HepG2 (cell line): Measurements from ENCODE around the gene SAP25. TPM values are rescaled to one million over a fixed set of nuclear protein-coding genes. Genes with fewer than 3 reads are reported as not detected.

Experiments
- ATAC-seq: fragments of 200-7000 bp; cut with Tn5 transposase; 3 replicates; pipeline ENCODE4 v1.9.1; 2020; ENCODE audit warnings: mild to moderate bottlenecking, moderate library complexity
- BruUV-seq: library from RNA; stranded (reverse); fragments of 400-500 nt; replicated peaks from 2 replicates; lab custom pipeline; 2021; lab: Mats Ljungman, UMichigan
- CTCF ChIA-PET: fragments of 300-600 bp; formaldehyde crosslinking; extraction: SDS; loops from one replicate; lab custom pipeline; 2021; ENCODE audit warnings: low total read pairs, inconsistent platforms, low intra/inter-chr PET ratio; lab: Yijun Ruan, JAX
- POLR2A ChIA-PET: fragments of 350-600 bp; sonication (Branson Sonifier 250); formaldehyde crosslinking; loops from one replicate; lab custom pipeline; 2020; ENCODE audit warnings: antibody characterized with exemption, inconsistent platforms; lab: Yijun Ruan, JAX
- DNase-seq: peaks from one replicate; pipeline ENCODE4 v3.0.0-alpha.2; 2015; ENCODE audit warnings: low spot score
- FAIRE-seq: peaks from 3 replicates; lab custom pipeline; 2011; peaks lifted over from hg19 to GRCh38; lab: Jason Lieb, UNC
- H2AFZ ChIP-seq: one replicate; pipeline ENCODE4 v1.6.1; 2011; ENCODE audit warnings: low read length, inconsistent platforms
- H3K27ac ChIP-seq: fragments of 300-600 bp; 3 replicates; pipeline ENCODE4 v1.8.0; 2011; ENCODE audit warnings: mixed run types, mild to moderate bottlenecking, mixed read lengths, low read length, inconsistent platforms; ENCODE audit not compliant: insufficient read depth; ENCODE audit errors: extremely low read length
- H3K27me3 ChIP-seq, 2 experiments: fragments of 200-600 bp in 1 of 2; 2 replicates in 1 of 2; 3 replicates in 1 of 2; pipeline versions ENCODE4 v1.6.0 to v1.8.0; 2011; ENCODE audit warnings: low read length in 2 of 2, mild to moderate bottlenecking in 2 of 2, moderate library complexity in 2 of 2, inconsistent platforms in 1 of 2; ENCODE audit not compliant: insufficient read depth in 2 of 2, control insufficient read depth in 1 of 2
- H3K36me3 ChIP-seq, 2 experiments: fragments of 200-600 bp in 1 of 2; replicated peaks in 1 of 2; 2 replicates in 1 of 2; 3 replicates in 1 of 2; pipeline versions ENCODE4 v1.5.1 to v1.8.0; 2011; ENCODE audit warnings: low read length in 2 of 2, inconsistent platforms in 1 of 2; ENCODE audit not compliant: insufficient read depth in 2 of 2, control insufficient read depth in 1 of 2
- H3K4me1 ChIP-seq: 2 replicates; pipeline ENCODE4 v1.5.1; 2012; ENCODE audit warnings: low read length, inconsistent platforms; ENCODE audit not compliant: insufficient read depth
- H3K4me2 ChIP-seq: 2 replicates; pipeline ENCODE4 v1.6.0; 2011; ENCODE audit warnings: low read depth, low read length, inconsistent platforms
- H3K4me3 ChIP-seq, 3 experiments: fragments of 200-600 bp in 1 of 3; sonication (generic), shearing (Covaris generic) in 1 of 3; replicated peaks in 1 of 3; 2 replicates each; pipeline ENCODE4 v1.5.1; 2011 to 2016; ENCODE audit warnings: low read length in 3 of 3, inconsistent platforms in 2 of 3, low read depth in 2 of 3, mild to moderate bottlenecking in 2 of 3, control low read depth in 1 of 3, mixed read lengths in 1 of 3; ENCODE audit not compliant: insufficient read depth in 1 of 3
- H3K79me2 ChIP-seq: one replicate; pipeline ENCODE4 v1.6.1; 2011; ENCODE audit warnings: low read length, inconsistent platforms; ENCODE audit not compliant: insufficient read depth
- H3K9ac ChIP-seq: 2 replicates; pipeline ENCODE4 v1.6.0; 2011; ENCODE audit warnings: mild to moderate bottlenecking, low read depth, low read length, inconsistent platforms; ENCODE audit not compliant: insufficient read depth
- H3K9me3 ChIP-seq: 2 replicates; pipeline ENCODE4 v1.5.1; 2012; ENCODE audit warnings: mild to moderate bottlenecking, low read length
- H4K20me1 ChIP-seq: 2 replicates; pipeline ENCODE4 v1.6.0; 2011; ENCODE audit warnings: inconsistent platforms, mild to moderate bottlenecking, low read length, moderate library complexity; ENCODE audit not compliant: insufficient read depth
- PHF5A ChIP-seq: IDR thresholded peaks from one replicate; pipeline ENCODE4 v1.6.1; 2018; ENCODE audit warnings: low read depth, missing genetic modification reagents; ENCODE audit not compliant: unreplicated experiment
- POLR2A ChIP-seq, 2 experiments: IDR thresholded peaks; 2 replicates each; pipeline ENCODE4 v1.6.1; 2011; ENCODE audit warnings: low read depth in 2 of 2, low read length in 2 of 2, mild to moderate bottlenecking in 1 of 2, moderate library complexity in 1 of 2; ENCODE audit not compliant: insufficient read depth in 1 of 2
- RNF2 ChIP-seq: fragments of 450-650 bp; conservative IDR thresholded peaks from 2 replicates; pipeline ENCODE4 v1.6.1; 2016; ENCODE audit warnings: low read depth
- YEATS2 ChIP-seq: sonication (generic); formaldehyde crosslinking; IDR thresholded peaks from 2 replicates; pipeline ENCODE4 v1.4.0; 2020; ENCODE audit warnings: missing genetic modification reagents, borderline replicate concordance
- ZBTB43 ChIP-seq: sonication (generic); formaldehyde crosslinking; conservative IDR thresholded peaks from 2 replicates; pipeline ENCODE4 v1.4.0; 2020; ENCODE audit warnings: missing genetic modification reagents
- ZNF260 ChIP-seq: sonication (generic); formaldehyde crosslinking; IDR thresholded peaks from 2 replicates; pipeline ENCODE4 v1.4.0; 2020; ENCODE audit warnings: missing genetic modification reagents, low read depth, mild to moderate bottlenecking, borderline replicate concordance
- ZNF547 ChIP-seq: sonication (generic); formaldehyde crosslinking; IDR thresholded peaks from 2 replicates; pipeline ENCODE4 v1.5.1; 2020; ENCODE audit warnings: mild to moderate bottlenecking, missing genetic modification reagents
- ZNF709 ChIP-seq: sonication (generic); formaldehyde crosslinking; IDR thresholded peaks from 2 replicates; pipeline ENCODE4 v1.5.0; 2020; ENCODE audit warnings: mild to moderate bottlenecking, missing genetic modification reagents
- ZNF790 ChIP-seq: sonication (generic); formaldehyde crosslinking; IDR thresholded peaks from 2 replicates; pipeline ENCODE4 v1.8.0; 2022; ENCODE audit warnings: missing genetic modification reagents, mild to moderate bottlenecking, borderline replicate concordance
- WGBS: methylation state at CpG from one replicate; pipeline ENCODE4 v1.1.6; 2017; ENCODE audit warnings: low lambda C conversion rate; 5-methylcytosine and 5-hydroxymethylcytosine counted together
- in situ Hi-C: cut with HindIII; loops from 2 replicates; pipeline ENCODE4 v1.10.0; 2017; ENCODE audit warnings: low pct_unique_long_range_greater_than_20kb; ENCODE audit not compliant: extremely low pct_ligation_motif_present
- intact Hi-C: fragments of 100-400 bp; cut with micrococcal nuclease; formaldehyde crosslinking; loops from one replicate; pipeline ENCODE4 v1.10.0; 2022; ENCODE audit not compliant: unreplicated experiment
- polyA plus RNA-seq, 8 experiments: library from polyadenylated mRNA; depleted of rRNA in 3 of 8; stranded (reverse) in 7 of 8; unstranded in 1 of 8; fragments of >200 nt; fragmentation: Illumina TruSeq in 4 of 8; extraction: Trizol in 4 of 8; gene quantifications; 2 replicates each; pipeline versions ENCODE4 v1.2.1 to v1.2.3, GENCODE V29; 2011 to 2016; ENCODE audit warnings: low read depth in 4 of 8, missing spikeins in 1 of 8, mixed read lengths in 1 of 8; ENCODE audit not compliant: insufficient read depth in 1 of 8
- total RNA-seq, 5 experiments: library from RNA; depleted of rRNA; stranded (reverse); fragments of >200 nt; fragmentation: Illumina TruSeq; extraction: Trizol; gene quantifications; 2 replicates each; pipeline ENCODE4 v1.2.3, GENCODE V29; 2016; ENCODE audit warnings: low read depth in 1 of 5
- TF ChIP-seq, protein P1 (sequence below): sonication (generic); formaldehyde crosslinking; IDR thresholded peaks from 2 replicates; pipeline ENCODE4 v1.4.0; 2020; ENCODE audit warnings: missing genetic modification reagents, borderline replicate concordance
- TF ChIP-seq, protein P2 (sequence below): sonication (generic); formaldehyde crosslinking; IDR thresholded peaks from 2 replicates; pipeline ENCODE4 v1.4.0; 2020; ENCODE audit warnings: missing genetic modification reagents, borderline replicate concordance

The SAP25 gene
- total and polyA plus RNA-seq, 2 of the 13 experiments (the other 11 are each of a cell fraction or from before 2014, with no cell fraction given) = 0.15 to 0.20 TPM

DNA sequence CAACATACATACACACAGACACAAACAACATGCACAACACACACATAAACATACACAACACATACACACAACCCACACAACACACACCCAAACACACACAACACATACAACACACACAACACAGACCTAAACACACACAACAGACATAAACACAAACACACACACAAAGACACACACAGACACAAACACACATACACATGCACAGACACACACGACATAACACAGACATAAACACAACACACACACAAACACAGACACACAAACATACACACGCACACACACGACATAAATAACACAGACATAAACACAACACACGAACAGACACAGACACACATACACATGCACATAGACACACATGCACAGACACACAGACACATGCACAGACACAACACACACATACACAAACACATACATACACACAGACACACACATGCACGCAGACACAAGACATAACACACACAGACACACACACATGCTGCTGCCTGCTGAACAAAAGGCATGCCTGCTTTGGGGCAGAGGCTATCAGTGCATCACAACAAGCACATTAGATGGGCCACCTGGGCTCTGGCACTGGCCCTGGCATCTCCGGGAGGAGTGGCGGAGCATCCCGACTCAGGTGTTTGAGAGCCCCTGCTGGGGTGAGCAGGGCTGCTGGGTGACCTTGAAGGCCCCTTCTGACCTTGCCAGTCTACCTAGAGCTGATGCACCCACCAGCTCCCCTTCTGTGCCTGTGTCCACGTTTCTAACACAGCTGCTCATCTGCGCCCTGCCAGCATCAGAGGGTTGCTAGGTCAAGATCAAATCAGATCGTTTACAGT, 7.0 kb upstream of the SAP25 start (continued):
- TF ChIP-seq, protein P1, sequence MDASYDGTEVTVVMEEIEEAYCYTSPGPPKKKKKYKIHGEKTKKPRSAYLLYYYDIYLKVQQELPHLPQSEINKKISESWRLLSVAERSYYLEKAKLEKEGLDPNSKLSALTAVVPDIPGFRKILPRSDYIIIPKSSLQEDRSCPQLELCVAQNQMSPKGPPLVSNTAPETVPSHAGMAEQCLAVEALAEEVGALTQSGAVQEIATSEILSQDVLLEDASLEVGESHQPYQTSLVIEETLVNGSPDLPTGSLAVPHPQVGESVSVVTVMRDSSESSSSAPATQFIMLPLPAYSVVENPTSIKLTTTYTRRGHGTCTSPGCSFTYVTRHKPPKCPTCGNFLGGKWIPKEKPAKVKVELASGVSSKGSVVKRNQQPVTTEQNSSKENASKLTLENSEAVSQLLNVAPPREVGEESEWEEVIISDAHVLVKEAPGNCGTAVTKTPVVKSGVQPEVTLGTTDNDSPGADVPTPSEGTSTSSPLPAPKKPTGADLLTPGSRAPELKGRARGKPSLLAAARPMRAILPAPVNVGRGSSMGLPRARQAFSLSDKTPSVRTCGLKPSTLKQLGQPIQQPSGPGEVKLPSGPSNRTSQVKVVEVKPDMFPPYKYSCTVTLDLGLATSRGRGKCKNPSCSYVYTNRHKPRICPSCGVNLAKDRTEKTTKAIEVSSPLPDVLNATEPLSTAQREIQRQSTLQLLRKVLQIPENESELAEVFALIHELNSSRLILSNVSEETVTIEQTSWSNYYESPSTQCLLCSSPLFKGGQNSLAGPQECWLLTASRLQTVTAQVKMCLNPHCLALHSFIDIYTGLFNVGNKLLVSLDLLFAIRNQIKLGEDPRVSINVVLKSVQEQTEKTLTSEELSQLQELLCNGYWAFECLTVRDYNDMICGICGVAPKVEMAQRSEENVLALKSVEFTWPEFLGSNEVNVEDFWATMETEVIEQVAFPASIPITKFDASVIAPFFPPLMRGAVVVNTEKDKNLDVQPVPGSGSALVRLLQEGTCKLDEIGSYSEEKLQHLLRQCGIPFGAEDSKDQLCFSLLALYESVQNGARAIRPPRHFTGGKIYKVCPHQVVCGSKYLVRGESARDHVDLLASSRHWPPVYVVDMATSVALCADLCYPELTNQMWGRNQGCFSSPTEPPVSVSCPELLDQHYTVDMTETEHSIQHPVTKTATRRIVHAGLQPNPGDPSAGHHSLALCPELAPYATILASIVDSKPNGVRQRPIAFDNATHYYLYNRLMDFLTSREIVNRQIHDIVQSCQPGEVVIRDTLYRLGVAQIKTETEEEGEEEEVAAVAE (CRISPR knock-in tag) = no peak

DNA sequence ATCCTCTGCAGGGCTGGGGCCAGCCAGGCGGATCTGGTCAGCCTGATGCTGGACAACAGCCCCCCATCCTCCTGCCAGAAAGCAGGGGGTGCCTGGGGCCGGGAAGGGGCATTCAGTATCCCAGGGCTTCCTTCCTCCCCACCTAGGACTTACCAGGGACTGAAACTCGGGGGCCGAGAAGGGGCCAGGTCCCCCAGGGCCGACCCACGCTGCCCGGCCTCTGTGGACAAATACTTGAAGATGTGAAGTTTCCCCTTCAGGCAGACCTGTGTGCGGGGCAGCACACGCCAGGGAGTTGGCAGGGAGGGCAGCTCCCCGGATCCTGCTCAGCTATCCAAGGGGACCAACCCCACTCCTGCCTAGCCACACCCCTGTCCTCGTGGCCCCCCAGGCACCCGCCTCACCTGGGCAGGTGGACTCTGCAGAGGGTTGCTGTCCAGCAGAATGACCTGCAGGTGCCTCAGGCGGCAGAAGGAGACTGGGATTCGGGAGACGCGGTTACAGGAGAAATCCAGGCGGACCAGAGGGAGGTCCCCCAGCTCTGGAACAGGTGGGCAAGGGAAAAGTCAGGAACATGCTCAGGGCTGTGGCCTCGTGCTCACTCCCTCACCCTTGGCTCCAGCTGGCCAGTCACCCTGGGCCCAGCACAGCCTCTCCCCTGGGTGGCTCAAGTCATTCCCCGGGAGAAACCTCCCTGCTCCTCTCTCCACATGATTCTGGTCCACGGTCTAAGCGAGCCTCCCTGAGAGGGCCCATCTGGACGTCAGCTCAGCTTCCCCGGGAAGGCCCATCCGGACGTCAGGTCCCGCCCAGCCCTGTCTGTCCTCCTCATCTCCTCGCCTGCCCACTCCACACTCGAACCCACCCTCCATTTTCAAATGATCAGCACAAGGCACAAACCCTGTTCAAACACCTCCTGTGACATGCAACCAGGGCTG, 4.8 kb upstream of the SAP25 start:
- no peaks in the 10 kb centered on the region for H3K79me2 ChIP-seq
- no peak overlapping the region for H3K27ac ChIP-seq
- H3K9me3 ChIP-seq = no peaks in the 10 kb centered on the region
- ATAC-seq = no peak
- no peak for DNase-seq
- H3K27me3 ChIP-seq = no peaks in the 10 kb centered on the region
- H4K20me1 ChIP-seq = no peaks in the 10 kb centered on the region
- no peak overlapping the region for H3K4me3 ChIP-seq
- no peak overlapping the region for H3K4me2 ChIP-seq
- no peak overlapping the region for H2AFZ ChIP-seq
- ChIA-PET POLR2A (interaction anchor here (2.1 kb wide), 1 partner anchor 8 kb away, joined by 6 read pairs; the partner anchor contains the start of genes FBXO24 and LRCH4), CTCF (no interaction called here)
- no TSS peak for BruUV-seq
- peaks cover 1% of the 10 kb centered on the region; the same call in 1 of the 2 replicates for H3K4me1 ChIP-seq
- H3K9ac ChIP-seq = no peak overlapping the region
- peaks cover 15 to 33% of the 10 kb centered on the region in 2 experiments; a peak in 4 of 5 replicates for H3K36me3 ChIP-seq
- in situ Hi-C loops = no loop called here
- WGBS = 94% methylated on average over 21 of the region's 28 CpGs
- FAIRE-seq = no peak
- intact Hi-C loops = no loop called here
- TF ChIP-seq PHF5A (CRISPR knock-in tag) = no peak
- peak in 1 of 2 experiments; percentile 17; a peak in 1 of 4 replicates for TF ChIP-seq POLR2A (IDR thresholded peaks at IDR 0.05; ENCODE audit: insufficient read depth in 1 of 2, low read depth in 2 of 2, low read length in 2 of 2)
- TF ChIP-seq ZNF709 (CRISPR knock-in tag) = no peak
- TF ChIP-seq ZNF790 (CRISPR knock-in tag) = no peak
- no peak for TF ChIP-seq ZNF260
- no peak for TF ChIP-seq RNF2
- TF ChIP-seq ZNF547 (CRISPR knock-in tag) = no peak
- TF ChIP-seq ZBTB43 = no peak
- TF ChIP-seq, protein P2, sequence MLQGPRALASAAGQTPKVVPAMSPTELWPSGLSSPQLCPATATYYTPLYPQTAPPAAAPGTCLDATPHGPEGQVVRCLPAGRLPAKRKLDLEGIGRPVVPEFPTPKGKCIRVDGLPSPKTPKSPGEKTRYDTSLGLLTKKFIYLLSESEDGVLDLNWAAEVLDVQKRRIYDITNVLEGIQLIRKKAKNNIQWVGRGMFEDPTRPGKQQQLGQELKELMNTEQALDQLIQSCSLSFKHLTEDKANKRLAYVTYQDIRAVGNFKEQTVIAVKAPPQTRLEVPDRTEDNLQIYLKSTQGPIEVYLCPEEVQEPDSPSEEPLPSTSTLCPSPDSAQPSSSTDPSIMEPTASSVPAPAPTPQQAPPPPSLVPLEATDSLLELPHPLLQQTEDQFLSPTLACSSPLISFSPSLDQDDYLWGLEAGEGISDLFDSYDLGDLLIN = no peak
- TF ChIP-seq YEATS2 (CRISPR knock-in tag) = no peak
